Stromal cell of bone marrow (primary cell): Measurements from ENCODE around the gene WDR1.
A peak's percentile ranks its signal among the peaks of the same experiment; 100 is the strongest.

Source experiments
- DNase-seq: peaks from one replicate; pipeline ENCODE4 v3.0.0-alpha.2; 2012; ENCODE audit warnings: low read depth

Gene WDR1, protein sequence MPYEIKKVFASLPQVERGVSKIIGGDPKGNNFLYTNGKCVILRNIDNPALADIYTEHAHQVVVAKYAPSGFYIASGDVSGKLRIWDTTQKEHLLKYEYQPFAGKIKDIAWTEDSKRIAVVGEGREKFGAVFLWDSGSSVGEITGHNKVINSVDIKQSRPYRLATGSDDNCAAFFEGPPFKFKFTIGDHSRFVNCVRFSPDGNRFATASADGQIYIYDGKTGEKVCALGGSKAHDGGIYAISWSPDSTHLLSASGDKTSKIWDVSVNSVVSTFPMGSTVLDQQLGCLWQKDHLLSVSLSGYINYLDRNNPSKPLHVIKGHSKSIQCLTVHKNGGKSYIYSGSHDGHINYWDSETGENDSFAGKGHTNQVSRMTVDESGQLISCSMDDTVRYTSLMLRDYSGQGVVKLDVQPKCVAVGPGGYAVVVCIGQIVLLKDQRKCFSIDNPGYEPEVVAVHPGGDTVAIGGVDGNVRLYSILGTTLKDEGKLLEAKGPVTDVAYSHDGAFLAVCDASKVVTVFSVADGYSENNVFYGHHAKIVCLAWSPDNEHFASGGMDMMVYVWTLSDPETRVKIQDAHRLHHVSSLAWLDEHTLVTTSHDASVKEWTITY

DNA sequence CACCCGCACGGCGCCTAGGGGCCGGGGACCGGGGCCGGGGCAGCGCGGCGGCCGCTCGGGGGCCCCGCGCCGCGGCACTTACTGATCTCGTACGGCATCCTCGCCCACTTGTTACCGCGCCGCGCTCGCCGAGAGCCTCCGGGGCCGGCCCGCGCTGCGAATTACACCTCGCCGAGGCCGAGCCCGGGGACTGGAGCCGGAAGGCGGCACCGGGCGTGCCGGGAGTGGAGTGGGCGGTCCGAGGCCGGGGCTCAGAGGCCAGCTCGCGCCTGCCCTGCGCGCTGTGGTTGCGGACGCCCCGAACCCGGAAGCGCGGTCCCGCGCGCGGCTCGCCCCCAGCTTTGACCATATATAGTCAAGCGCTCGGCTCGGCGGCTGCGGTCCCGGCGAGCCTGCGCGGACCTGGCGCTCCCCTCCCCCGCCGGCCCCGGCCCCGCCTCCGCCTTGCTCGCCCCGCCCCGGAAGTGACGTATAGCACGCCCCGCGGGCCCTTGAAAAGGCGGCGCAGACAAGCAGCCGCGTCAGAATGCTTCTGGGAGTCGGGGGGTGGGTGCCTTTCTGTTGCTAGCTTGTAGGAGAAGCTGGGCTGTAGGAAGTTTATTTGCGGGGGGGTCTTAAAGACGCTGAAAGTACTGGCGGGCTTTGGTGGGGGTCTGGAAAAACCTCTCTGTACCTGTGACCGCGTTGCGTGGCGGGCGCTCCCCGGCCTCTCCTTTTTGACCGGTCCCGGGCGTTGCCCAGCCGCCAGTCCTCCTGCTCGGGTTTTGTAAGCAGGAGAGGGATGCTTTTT is at the start of gene WDR1:
TSS of gene WDR1 (minus strand) at position 231 of the 790 bp plus-strand sequence. CDS start at position 98, 133 bp downstream.
- DNase-seq: peak; percentile 91

DNA sequence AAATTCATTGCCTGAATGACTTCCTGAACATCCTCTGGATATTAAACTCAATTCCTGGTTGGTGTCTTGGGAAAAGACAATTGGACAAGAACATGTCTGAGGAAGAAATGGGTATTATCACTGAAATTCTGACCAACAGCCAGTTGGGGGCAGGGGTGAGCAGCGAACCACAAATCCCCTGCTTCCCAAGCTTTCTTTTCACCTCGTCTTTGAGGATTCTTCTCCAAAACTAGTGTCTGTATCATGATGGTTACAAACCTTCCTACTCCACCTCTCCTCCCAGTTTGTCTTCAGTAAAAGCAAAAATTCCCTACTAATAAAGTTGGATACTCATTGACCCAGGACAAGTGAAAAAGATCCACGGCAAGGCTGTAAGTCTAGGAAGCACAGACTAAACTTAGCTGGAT is 48.3 kb upstream of the WDR1 start:
- DNase-seq: no peak

DNA sequence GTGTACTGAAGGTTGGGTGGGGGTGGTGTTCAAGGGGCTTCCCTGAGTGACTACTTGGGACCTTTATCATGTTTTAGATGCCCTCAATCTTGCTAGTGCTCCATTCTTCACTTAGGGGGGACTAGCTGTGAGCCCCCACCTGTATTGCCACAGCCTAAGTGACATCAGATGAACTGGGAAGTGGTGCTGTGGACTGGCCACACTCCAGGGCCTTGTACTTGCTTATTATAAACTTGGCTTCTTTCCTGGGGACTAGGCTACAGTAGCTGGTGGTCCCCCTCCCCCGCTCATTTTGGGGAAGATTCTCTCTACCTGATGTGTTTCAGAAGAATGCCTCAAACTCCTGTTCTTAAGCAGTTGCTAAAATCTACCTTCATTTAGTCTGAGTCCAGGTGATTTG is 46.7 kb upstream of the WDR1 start:
- no peak for DNase-seq

DNA sequence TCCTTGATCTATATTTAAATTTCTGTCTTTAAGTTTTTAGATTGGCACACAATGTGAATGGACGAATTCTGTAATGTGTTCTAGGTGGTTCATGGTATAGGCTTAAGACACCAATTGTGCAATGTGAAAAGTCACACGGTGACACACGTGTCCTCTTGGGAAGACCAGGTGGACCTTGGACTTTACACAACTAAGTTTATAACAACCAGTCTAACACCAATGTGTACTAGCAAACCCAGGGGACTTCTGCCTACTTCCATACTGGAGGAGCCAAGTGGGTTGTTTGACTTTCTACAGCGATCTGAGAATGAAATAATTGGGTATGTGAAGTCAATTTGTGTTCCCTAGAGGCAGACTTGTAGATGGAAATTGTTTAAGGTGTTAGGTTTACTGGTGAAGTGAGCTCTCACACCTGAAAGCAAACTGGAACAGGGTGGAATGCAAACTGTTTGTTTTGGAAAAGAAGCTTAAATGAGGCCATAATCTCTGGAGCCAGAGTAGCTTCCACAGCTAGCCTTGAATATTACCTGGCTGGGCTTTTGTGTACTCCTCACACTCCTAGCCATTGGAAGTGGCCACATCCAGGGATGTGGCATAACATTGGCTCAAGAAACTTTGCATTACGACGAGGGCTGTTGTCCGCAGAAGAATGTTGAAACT is 45.9 kb upstream of the WDR1 start:
- no peak for DNase-seq

DNA sequence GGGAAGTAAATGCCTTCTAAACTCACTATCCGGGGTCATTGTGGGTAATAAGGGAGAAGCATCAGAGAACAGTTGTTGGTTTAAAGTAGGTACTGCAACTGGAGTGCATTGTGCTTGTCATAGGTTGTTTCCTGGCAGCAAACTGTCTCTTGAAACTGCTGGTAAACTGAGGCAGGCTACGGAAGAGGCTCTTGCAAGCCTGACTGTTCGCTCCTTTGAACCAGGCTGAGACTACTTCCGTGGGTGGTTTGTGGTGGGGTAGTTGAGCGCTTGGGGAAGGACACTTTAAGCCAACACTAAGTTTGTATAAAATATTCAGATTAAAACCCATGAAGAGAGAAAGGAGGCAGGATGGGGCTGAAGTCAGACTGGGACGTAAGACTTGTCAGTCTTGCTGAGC is 45.2 kb upstream of the WDR1 start:
- DNase-seq: no peak

DNA sequence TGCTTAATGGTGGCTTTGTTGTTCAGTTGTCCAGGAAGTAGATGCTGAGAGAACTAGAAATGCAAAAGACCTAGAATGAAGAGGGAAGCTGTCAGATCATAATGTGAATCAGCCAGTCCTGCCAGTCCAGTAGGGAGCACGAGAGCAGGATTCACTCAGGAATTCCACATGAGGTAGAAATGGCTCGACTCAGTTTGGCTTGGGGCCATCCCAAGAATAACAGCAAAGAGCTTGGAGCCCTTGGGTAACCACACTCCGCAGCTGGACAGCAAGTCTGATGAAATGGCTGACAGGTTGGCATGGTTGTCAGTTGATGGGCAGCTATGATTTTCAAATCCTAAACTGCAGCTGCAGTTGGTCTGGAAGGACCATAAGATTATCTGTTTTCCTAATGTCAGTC is 44.5 kb upstream of the WDR1 start:
- no peak for DNase-seq

DNA sequence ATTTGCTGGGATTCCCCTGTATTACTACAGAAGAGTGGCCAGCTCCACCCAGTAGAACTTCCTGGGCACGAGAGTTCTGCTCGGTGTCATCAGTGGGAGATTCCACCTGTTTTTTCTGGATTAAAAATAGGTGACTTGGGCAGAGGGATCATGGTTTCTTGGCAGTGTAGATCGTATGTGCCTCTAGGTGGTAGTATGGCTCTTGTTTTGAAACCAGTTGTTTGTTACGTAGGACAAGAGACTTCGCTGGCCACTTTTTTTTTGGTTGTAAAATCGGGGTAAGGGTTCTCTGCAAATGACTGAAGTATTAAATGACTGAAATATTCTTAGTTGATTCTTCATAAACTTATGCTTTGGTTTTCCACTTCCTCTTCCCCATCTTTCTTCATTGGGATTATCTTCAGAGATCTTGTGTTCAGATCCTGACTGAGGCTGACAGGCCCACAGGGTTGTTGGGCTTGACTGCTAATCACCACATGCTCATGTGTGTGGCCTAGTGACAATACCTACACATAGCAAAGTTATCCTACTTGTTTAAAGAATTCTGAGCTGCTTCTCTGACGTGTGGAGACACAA is 43.8 kb upstream of the WDR1 start:
- DNase-seq: no peak

DNA sequence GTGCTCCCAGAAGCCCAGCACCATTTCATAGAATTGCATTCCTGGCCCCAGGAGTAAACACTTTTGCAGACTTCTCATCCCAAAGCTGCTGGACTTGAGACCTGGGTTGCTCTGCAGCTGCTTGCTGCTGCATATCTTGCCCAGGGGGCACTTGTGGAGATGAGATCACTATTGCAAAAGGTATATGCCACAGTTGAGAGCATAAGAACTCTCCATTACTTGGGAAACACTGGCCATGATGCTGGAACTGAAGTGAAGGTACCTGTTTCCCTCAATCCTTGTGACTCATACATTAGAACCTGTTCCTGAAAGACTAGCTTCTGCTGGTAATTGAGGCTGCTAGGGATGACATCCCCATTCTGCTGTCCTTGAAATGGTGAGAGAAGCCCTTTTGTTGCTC is 43.1 kb upstream of the WDR1 start:
- no peak for DNase-seq

DNA sequence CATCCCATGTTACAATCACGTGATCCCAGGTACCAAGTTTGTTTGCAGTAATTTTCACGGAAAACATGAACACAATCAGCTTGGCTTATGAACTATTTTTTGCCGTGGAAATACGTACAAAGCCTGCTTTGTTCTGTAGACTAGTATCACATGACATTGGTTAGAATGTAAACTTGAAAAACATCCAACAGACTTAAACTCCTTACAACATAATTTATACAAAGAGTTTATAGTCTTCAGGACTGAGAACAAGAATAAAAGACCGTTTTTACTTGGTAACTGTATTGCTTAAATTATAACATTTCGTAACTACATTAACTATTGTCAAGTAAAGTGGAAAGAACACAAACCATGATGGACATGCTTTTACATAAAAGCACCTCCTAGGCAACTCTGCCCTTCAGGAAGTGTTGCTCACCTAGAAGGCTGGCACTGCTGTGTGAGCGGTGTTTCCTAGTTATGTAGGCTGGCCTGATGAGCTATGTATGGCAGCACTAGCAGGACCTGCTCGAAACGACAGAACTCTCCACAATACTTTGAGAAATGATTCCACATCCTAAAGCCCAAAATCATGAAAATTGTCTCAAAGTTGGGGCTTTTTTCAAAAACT is 41.8 kb upstream of the WDR1 start:
- no peak for DNase-seq

DNA sequence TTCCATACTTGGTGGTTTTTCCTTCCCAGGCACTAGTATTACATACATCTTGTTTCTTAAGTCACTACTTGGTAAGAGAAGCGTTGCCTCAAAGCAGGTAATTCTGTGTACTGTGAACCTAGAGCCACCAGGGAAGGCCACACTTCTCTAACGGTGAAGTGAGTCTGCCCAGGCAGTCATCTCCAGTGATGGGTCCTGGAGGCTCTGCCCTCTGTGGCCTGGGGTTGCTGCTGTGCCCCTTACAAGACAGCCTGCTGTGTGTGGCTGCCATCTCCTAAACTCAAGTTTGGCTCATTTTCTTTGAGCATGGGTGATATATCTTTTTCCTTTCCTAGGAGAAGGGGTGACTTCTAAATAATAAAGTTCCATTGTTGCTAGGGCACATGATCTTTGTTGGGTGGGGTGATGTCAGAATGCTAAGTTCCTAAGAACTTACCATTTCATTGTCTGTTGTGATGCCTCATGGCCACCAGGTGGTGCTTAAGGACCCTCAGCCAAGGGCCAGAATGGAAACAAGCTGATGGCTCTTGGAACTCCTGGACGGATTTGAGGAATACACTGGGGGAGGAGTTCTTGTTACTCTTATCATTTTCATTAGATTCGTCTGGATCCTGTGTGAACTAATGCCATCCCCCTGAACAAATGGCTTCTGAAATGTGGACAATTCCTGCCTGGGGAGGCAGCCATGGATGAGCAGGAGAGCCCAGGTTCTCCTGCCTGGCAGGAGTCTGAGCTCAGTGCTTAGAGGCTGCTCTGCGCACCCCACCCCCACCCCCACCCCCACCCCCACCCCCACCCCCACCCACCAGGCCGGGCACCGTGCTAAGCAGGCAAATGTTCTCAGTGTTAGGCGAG is 41.1 kb upstream of the WDR1 start:
- DNase-seq: peak; percentile 63

DNA sequence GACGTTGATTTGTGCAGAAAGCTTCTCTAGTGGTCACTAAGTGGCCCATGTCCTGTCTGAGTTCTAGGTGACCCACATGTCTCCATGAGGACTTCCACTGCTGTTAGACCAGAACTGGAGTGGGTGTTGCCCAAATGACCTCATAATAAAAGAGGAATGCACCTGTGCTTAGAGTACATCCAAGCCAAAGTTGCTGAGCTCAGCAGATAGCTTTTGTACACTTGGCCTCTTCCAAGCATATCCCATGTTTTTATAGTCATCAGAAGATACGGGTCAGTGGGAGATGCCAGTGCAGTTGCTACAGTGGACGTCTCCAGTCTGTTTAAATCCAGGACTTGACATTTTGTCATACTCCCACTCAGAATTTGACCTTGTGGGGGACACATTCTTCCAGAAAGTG is 37.6 kb upstream of the WDR1 start:
- no peak for DNase-seq

DNA sequence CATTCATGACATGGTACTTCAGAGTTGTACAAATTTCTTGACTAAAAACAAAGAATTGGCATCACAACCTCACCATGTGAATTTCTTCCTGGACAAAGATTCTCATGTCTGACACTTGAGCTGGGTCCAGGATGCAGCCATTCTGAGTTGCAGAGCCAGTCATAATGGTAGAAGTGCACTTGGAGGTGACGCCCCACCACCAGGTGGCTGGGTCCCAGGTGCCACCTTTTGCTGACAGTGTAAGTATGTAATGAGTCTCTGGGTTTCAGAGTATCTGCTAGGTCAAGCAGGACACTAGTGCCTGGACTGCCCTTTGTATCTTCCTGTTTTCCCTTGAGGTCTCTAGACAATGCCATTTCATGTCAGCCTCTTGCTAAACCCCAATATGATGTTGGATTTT is 36.6 kb upstream of the WDR1 start:
- DNase-seq: no peak

DNA sequence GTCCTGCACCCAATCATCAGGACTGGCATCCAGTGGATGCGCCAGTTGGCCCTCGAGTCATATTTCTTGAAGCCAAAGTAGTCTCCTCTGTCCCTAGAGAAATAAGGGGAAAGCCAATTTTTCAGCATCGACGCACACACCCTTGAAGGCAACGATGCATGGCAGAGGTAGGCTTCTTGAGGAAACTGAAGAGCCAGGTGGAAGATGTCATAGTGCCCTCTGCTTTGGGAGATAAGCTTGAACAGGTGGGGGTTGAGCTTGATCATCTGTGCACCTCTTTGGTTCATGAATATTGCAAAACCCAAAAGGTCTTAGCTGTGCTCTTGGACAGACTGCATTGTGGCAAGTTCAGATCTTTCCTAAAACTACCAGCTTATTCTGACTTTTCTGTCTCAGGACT is 34.6 kb upstream of the WDR1 start:
- no peak for DNase-seq

DNA sequence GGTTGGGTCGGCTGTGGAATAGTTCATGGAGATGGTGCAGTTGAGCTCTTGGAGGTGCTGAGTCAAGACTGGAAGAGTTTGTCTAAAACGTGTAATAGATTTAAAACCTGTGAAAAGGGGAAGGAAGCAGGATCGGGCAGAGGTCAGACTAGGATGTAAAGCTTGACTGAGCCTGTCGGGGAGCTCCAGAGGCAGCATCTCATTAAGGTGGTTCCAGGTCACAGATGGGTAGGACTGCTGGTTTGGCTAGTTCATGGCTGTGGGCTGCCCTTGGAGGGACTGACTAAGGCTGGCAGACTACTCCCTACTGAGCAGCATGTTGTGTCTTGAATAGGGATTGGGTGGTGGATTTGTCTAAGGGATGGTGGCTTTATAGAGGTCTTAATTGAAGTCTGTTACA is 28.4 kb upstream of the WDR1 start:
- no peak for DNase-seq

DNA sequence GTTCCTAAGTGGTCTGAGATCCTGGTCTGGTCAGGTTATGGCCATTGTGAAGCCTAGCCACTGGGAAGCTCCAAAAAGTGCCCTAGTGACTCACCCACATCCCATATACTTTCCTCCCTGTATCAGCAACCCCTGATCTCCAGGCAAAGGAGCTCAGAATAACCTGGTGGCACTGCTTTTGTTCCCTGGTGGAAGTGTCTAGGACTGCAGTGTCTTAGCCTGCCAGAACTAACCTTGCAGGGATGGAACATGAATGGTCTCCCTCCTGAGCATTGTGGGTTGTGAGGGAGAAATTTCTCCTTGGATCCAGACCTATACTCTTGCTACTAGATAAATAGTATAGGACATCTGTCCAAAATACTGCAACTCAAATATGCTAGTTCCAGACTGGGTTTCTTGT is 27.9 kb upstream of the WDR1 start:
- DNase-seq: no peak

DNA sequence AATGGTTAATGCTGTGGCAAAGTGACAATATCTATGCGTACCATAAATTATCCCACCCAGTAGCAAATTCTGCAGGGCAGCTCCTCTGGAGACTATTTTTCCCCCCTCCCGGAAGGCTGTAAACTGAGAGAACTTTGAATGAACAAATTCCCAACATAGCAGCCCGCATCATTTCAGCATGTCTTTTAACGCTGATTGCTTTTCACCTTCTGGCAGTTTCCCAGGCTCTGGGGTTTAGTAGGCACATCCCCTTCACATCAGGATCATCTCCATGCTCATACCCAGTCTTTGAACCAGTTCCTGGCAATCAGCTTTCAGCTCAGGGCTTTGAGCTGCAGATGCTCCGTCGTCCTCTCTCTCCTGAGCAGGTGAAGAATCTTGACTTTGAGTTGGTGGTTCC is 26.6 kb upstream of the WDR1 start:
- DNase-seq: no peak

DNA sequence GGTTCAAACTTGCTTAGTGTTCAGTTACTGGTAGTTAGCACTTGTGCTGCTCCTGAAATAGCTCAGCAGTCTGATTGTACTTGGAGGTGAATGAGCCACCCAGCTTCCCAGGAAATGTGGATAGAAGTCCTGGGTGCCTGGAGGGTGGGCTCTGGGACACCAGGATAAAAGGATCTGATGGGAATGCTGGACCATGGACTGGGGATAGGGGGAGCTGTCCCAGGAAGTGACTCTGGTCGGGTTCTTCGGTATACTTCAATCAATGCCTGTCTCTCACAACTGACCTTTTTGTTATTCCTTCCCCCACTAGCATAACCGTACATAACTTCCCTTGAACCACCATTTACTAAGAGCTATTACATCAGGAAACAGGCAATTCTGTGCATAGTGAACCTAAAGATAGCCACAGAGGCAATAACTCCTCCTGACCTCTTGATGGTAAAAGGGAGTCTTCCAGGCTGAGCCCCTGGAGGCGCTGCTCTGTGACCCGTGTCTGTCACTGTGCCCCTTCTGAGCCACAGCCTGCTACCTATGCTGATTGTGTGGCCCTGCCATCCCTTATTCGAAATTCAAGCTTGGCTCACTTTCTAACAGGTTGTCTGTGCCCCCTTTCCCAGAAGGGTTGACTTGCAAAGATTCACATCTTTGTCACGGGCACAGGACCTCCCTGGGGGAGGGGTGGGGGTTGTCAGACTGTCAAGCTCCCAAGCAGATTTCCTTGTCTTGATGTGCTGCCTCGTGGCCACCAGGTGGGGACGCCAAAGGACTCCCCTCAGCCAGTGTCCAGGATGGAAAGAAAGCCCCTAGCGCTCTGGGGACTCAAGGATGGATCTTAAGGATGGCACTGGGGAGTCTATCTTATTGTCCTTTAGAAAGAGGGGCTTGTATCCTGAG is 24.5 kb upstream of the WDR1 start:
- DNase-seq: no peak

DNA sequence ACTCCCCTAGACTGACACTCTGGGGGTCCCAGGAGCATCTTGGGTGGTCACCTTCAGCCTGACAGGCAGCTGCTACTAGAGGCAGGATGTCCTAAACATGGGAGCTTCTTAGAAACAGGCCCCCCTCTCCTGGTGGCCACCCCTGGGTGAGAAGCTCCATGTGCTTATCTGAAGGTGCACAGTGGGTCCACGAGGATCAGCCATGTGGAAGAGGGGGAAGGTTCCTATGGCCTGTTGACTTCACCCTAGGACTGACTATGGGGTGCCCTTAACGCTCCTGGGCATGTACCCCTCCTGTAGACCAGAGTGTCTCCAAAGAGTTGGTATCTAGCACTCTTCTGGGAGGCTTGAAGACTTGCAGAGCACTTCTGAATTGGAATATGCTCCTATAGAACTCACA is 22.9 kb upstream of the WDR1 start:
- no peak for DNase-seq

DNA sequence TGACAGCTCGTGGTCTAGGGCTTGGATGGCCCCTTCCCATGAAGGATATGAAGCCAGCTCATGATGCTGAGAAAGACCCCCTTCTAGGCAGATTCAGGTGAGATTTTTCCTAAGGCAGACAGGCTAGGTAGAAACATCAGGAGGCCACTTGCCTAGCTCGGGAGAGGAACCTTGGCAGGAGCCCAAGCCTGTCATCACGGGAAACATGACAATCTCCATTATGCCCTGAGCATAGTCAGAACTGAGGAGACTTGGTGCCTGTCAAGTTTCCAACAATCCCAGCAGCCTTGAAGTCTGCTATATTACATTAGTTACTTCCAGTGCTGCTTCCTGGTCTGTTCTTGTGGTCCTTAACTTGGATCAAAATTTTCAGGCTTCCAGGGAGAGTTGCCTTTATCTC is 18.7 kb upstream of the WDR1 start:
- DNase-seq: no peak

DNA sequence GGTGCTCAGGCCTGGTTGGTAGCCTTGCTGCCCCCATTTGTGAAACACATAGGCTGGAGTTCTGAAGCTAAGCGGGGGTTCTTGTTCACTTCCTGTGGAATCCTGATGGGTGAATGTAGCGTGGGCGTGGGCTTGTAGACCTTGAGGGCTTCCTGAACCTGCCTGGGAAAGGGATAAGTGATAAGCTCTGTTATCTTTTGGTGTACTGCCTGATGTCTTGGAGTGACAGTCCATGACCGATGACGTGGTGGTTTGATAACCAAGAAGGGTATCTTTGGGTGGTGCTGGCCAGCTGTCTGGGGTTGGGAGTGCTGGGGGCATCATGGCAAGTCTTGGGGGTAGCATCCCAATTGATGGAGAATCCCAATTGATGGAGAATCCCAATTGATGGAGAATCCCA is 17.5 kb upstream of the WDR1 start:
- no peak for DNase-seq
